ENCODE measurements around the gene FAAP100. TPM values are rescaled to one million over a fixed set of nuclear protein-coding genes. Genes with fewer than 3 reads are reported as not detected.
A peak's percentile ranks its signal among the peaks of the same experiment; 100 is the strongest.

The FAAP100 gene
- total RNA-seq, 1 donor from 2014 or later = 39.8 TPM

- Mint-ChIP-seq H3K4me3 (ENCODE audit: unreplicated experiment) (peak overlapping the region; percentile 80), H3K27me3 (ENCODE audit: low read depth) (no peaks in the 10 kb centered on the region), H3K4me1 (ENCODE audit: low read depth) (peaks cover 68% of the 10 kb centered on the region), H3K36me3 (ENCODE audit: low read depth) (peaks cover 24% of the 10 kb centered on the region), H3K9me3 (ENCODE audit: low read depth) (no peaks in the 10 kb centered on the region), H3K27ac (ENCODE audit: unreplicated experiment) (peak overlapping the region; percentile 98)
- DNase-seq (ENCODE audit: low spot score) = no peak
- TF ChIP-seq, protein P1, sequence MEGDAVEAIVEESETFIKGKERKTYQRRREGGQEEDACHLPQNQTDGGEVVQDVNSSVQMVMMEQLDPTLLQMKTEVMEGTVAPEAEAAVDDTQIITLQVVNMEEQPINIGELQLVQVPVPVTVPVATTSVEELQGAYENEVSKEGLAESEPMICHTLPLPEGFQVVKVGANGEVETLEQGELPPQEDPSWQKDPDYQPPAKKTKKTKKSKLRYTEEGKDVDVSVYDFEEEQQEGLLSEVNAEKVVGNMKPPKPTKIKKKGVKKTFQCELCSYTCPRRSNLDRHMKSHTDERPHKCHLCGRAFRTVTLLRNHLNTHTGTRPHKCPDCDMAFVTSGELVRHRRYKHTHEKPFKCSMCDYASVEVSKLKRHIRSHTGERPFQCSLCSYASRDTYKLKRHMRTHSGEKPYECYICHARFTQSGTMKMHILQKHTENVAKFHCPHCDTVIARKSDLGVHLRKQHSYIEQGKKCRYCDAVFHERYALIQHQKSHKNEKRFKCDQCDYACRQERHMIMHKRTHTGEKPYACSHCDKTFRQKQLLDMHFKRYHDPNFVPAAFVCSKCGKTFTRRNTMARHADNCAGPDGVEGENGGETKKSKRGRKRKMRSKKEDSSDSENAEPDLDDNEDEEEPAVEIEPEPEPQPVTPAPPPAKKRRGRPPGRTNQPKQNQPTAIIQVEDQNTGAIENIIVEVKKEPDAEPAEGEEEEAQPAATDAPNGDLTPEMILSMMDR (IDR thresholded peaks at IDR 0.05) = peak; percentile 56
Measured at GRCh38 chr17:81553018-81553615, 964 bp upstream of the FAAP100 start.

- no peak for DNase-seq (ENCODE audit: low spot score)
- TF ChIP-seq, protein P1 (IDR thresholded peaks at IDR 0.05) = no peak
- Mint-ChIP-seq H3K4me1 (ENCODE audit: low read depth) (peaks cover 55% of the 10 kb centered on the region), H3K27ac (ENCODE audit: unreplicated experiment) (peak overlapping the region; percentile 65), H3K36me3 (ENCODE audit: low read depth) (peaks cover 16% of the 10 kb centered on the region), H3K9me3 (ENCODE audit: low read depth) (no peaks in the 10 kb centered on the region), H3K27me3 (ENCODE audit: low read depth) (no peaks in the 10 kb centered on the region), H3K4me3 (ENCODE audit: unreplicated experiment) (peak overlapping the region; percentile 85)
Measured at GRCh38 chr17:81551458-81552243, 502 bp downstream of the FAAP100 start.

GRCh38 chr17:81550830-81551457, 1.2 kb downstream of the FAAP100 start:
- Mint-ChIP-seq H3K4me3 (ENCODE audit: unreplicated experiment) (peak overlapping the region; percentile 85), H3K27ac (ENCODE audit: unreplicated experiment) (peak overlapping the region; percentile 45)

GRCh38 chr17:81550285-81550684, 1.9 kb downstream of the FAAP100 start:
- Mint-ChIP-seq H3K4me1 (ENCODE audit: low read depth) (peaks cover 42% of the 10 kb centered on the region), H3K4me3 (ENCODE audit: unreplicated experiment) (peak overlapping the region; percentile 85), H3K27me3 (ENCODE audit: low read depth) (no peaks in the 10 kb centered on the region), H3K27ac (ENCODE audit: unreplicated experiment) (no peak overlapping the region), H3K9me3 (ENCODE audit: low read depth) (no peaks in the 10 kb centered on the region), H3K36me3 (ENCODE audit: low read depth) (peaks cover 12% of the 10 kb centered on the region)
- no peak for DNase-seq (ENCODE audit: low spot score)
- TF ChIP-seq, protein P1 (IDR thresholded peaks at IDR 0.05) = no peak

More at GRCh38 chr17:81550830-81551457, 1.2 kb downstream of the FAAP100 start:
- TF ChIP-seq, protein P1 (IDR thresholded peaks at IDR 0.05) = no peak
- no peak for DNase-seq (ENCODE audit: low spot score)
- Mint-ChIP-seq H3K27me3 (ENCODE audit: low read depth) (no peaks in the 10 kb centered on the region), H3K36me3 (ENCODE audit: low read depth) (peaks cover 12% of the 10 kb centered on the region), H3K9me3 (ENCODE audit: low read depth) (no peaks in the 10 kb centered on the region), H3K4me1 (ENCODE audit: low read depth) (peaks cover 48% of the 10 kb centered on the region)

- Mint-ChIP-seq H3K27ac (ENCODE audit: unreplicated experiment) (no peak overlapping the region), H3K4me3 (ENCODE audit: unreplicated experiment) (peak overlapping the region; percentile 53), H3K36me3 (ENCODE audit: low read depth) (peaks cover 13% of the 10 kb centered on the region), H3K27me3 (ENCODE audit: low read depth) (no peaks in the 10 kb centered on the region), H3K4me1 (ENCODE audit: low read depth) (peaks cover 42% of the 10 kb centered on the region), H3K9me3 (ENCODE audit: low read depth) (no peaks in the 10 kb centered on the region)
- DNase-seq (ENCODE audit: low spot score) = no peak
- TF ChIP-seq, protein P1 (IDR thresholded peaks at IDR 0.05) = no peak
Measured at GRCh38 chr17:81549826-81550225, 2.3 kb downstream of the FAAP100 start.

All from chondrocyte (in vitro differentiated cells).